HG03103 (cell line): Measurements from ENCODE around the gene HFM1.
A peak's percentile ranks its signal among the peaks of the same experiment; 100 is the strongest.
"Not testable (repeated sequence)": the region's sequence is repeated elsewhere in the genome, so short reads cannot be mapped to it uniquely, and the experiment has no call there.

ENCODE experiments used
- ATAC-seq: cut with Tn5 transposase; IDR thresholded peaks from one replicate; pipeline ENCODE4 v1.9.1; 2021; ENCODE audit warnings: low read depth; ENCODE audit not compliant: unreplicated experiment

The HFM1 gene

GRCh38 chr1:91404151-91405012 lies at the start of gene HFM1:
HFM1 (minus strand) TSS chr1:91404837; CDS start chr1:91401082, 3,755 bp downstream.
- peak; percentile 95 for ATAC-seq

- no peak for ATAC-seq
Measured at GRCh38 chr1:91454136-91454535, 49.5 kb upstream of the HFM1 start.

- ATAC-seq: no peak
Measured at GRCh38 chr1:91450260-91450659, 45.6 kb upstream of the HFM1 start.

GRCh38 chr1:91447782-91448181 lies 43.1 kb upstream of the HFM1 start:
- not testable (repeated sequence) for ATAC-seq

- ATAC-seq: not testable (repeated sequence)
Measured at GRCh38 chr1:91441980-91442379, 37.3 kb upstream of the HFM1 start.

- no peak for ATAC-seq
Measured at GRCh38 chr1:91440847-91441246, 36.2 kb upstream of the HFM1 start.

- no peak for ATAC-seq
Measured at GRCh38 chr1:91439016-91439415, 34.4 kb upstream of the HFM1 start.

- no peak for ATAC-seq
Measured at GRCh38 chr1:91428182-91428798, 23.7 kb upstream of the HFM1 start.

GRCh38 chr1:91427741-91428140 lies 23.1 kb upstream of the HFM1 start:
- no peak for ATAC-seq

GRCh38 chr1:91422523-91422922 lies 17.9 kb upstream of the HFM1 start:
- not testable (repeated sequence) for ATAC-seq

GRCh38 chr1:91412371-91412770 lies 7.7 kb upstream of the HFM1 start:
- no peak for ATAC-seq

- no peak for ATAC-seq
Measured at GRCh38 chr1:91406773-91407389, 2.2 kb upstream of the HFM1 start.

GRCh38 chr1:91402023-91402422 lies 2.6 kb downstream of the HFM1 start:
- no peak for ATAC-seq

GRCh38 chr1:91400133-91400725 lies 4.4 kb downstream of the HFM1 start:
- no peak for ATAC-seq

GRCh38 chr1:91398291-91398690 lies 6.3 kb downstream of the HFM1 start:
- ATAC-seq: no peak

- ATAC-seq: no peak
Measured at GRCh38 chr1:91397605-91398004, 7.0 kb downstream of the HFM1 start.

- no peak for ATAC-seq
Measured at GRCh38 chr1:91393042-91393441, 11.6 kb downstream of the HFM1 start.

GRCh38 chr1:91386109-91386508 lies 18.5 kb downstream of the HFM1 start:
- no peak for ATAC-seq

GRCh38 chr1:91383456-91383855 lies 21.2 kb downstream of the HFM1 start:
- ATAC-seq: no peak

- ATAC-seq: no peak
Measured at GRCh38 chr1:91381844-91382243, 22.8 kb downstream of the HFM1 start.

- no peak for ATAC-seq
Measured at GRCh38 chr1:91374086-91374485, 30.6 kb downstream of the HFM1 start.
